K562 (cell line): Measurements from ENCODE around the gene ROMO1. TPM values are rescaled to one million over a fixed set of nuclear protein-coding genes. Genes with fewer than 3 reads are reported as not detected.
A peak's percentile ranks its signal among the peaks of the same experiment; 100 is the strongest.

Source experiments
- BHLHE40 ChIP-seq: IDR thresholded peaks from 2 replicates; pipeline ENCODE4 v1.6.1; 2011; ENCODE audit warnings: low read length, improper control_type of control experiment
- CHD1 ChIP-seq: fragments of 200-600 bp; sonication (generic); IDR thresholded peaks from one replicate; pipeline ENCODE4 v1.6.1; 2012; ENCODE audit warnings: mild to moderate bottlenecking, moderate library complexity, low read length, inconsistent platforms
- E2F6 ChIP-seq, 2 experiments: IDR thresholded peaks; 2 replicates each; pipeline ENCODE4 v1.6.1; 2011; ENCODE audit warnings: borderline replicate concordance in 1 of 2, control low read depth in 1 of 2, low read depth in 1 of 2, low read length in 1 of 2, mild to moderate bottlenecking in 1 of 2, mixed read lengths in 1 of 2, moderate library complexity in 1 of 2; ENCODE audit not compliant: insufficient read depth in 1 of 2, insufficient read length in 1 of 2, poor library complexity in 1 of 2, severe bottlenecking in 1 of 2; ENCODE audit errors: extremely low read depth in 1 of 2
- GTF2A2 ChIP-seq: IDR thresholded peaks from 2 replicates; pipeline ENCODE4 v1.6.1; 2016; ENCODE audit warnings: mild to moderate bottlenecking, missing genetic modification characterization, missing compliant biosample characterization
- KDM5B ChIP-seq: fragments of 200-600 bp; sonication (generic); IDR thresholded peaks from 2 replicates; pipeline ENCODE4 v1.6.1; 2012; ENCODE audit warnings: low read depth, mild to moderate bottlenecking, moderate library complexity, low read length, control low read depth, inconsistent platforms; ENCODE audit not compliant: insufficient replicate concordance
- MTA1 ChIP-seq: fragments of 450-650 bp; IDR thresholded peaks from 2 replicates; pipeline ENCODE4 v1.6.1; 2017; ENCODE audit warnings: borderline replicate concordance
- MYBL2 ChIP-seq, 2 experiments: fragments of 450-650 bp in 1 of 2; sonication (generic) in 1 of 2; formaldehyde crosslinking in 1 of 2; IDR thresholded peaks; 2 replicates each; pipeline versions ENCODE4 v1.6.1 to v1.8.1; 2017 to 2022; ENCODE audit warnings: borderline replicate concordance in 1 of 2, inconsistent platforms in 1 of 2, low read depth in 1 of 2, mild to moderate bottlenecking in 1 of 2, missing genetic modification reagents in 1 of 2, moderate library complexity in 1 of 2
- NFXL1 ChIP-seq: fragments of 450-650 bp; formaldehyde crosslinking; IDR thresholded peaks from 2 replicates; pipeline ENCODE4 v1.4.0; 2021; ENCODE audit warnings: mild to moderate bottlenecking
- NR4A1 ChIP-seq, 2 experiments: fragments of 250-450 bp in 1 of 2; fragments of 450-650 bp in 1 of 2; sonication (Bioruptor Pico) in 1 of 2; IDR thresholded peaks; 2 replicates each; pipeline versions ENCODE4 v1.4.0 to v1.6.1; 2016 to 2020; ENCODE audit warnings: mild to moderate bottlenecking in 2 of 2, missing compliant biosample characterization in 1 of 2, missing genetic modification characterization in 1 of 2, moderate library complexity in 1 of 2
- SAFB ChIP-seq: fragments of 200-400 bp; formaldehyde crosslinking; IDR thresholded peaks from 2 replicates; pipeline ENCODE4 v1.6.1; 2017; ENCODE audit warnings: low read depth, low read length, borderline replicate concordance
- SAFB2 ChIP-seq: fragments of 200-400 bp; formaldehyde crosslinking; IDR thresholded peaks from 2 replicates; pipeline ENCODE4 v1.6.1; 2018; ENCODE audit warnings: borderline replicate concordance, low read length, low read depth, moderate library complexity; ENCODE audit not compliant: severe bottlenecking
- SETDB1 ChIP-seq: IDR thresholded peaks from one replicate; pipeline ENCODE4 v1.6.1; 2012; ENCODE audit warnings: low read length, control low read depth, inconsistent platforms
- SMAD3 ChIP-seq: fragments of 450-650 bp; formaldehyde crosslinking; conservative IDR thresholded peaks from 2 replicates; pipeline ENCODE4 v1.4.0; 2020; ENCODE audit warnings: mild to moderate bottlenecking
- TBP ChIP-seq: optimal IDR thresholded peaks from 2 replicates; pipeline ENCODE3; 2011; ENCODE audit warnings: low read depth, low read length, improper control_type of control experiment
- TCF3 ChIP-seq: sonication (generic); formaldehyde crosslinking; IDR thresholded peaks from 2 replicates; pipeline ENCODE4 v1.4.0; 2020; ENCODE audit warnings: mild to moderate bottlenecking, missing genetic modification reagents
- THRA ChIP-seq: fragments of 450-650 bp; IDR thresholded peaks from 2 replicates; pipeline ENCODE4 v1.6.1; 2017; ENCODE audit warnings: mild to moderate bottlenecking, moderate library complexity
- ZBTB9 ChIP-seq: fragments of 450-650 bp; formaldehyde crosslinking; IDR thresholded peaks from 2 replicates; pipeline ENCODE4 v1.4.0; 2020; ENCODE audit warnings: mild to moderate bottlenecking, moderate library complexity
- ZFP30 ChIP-seq: fragments of 250-450 bp; sonication (Bioruptor Pico); IDR thresholded peaks from 2 replicates; pipeline ENCODE4 v1.8.0; 2022; ENCODE audit warnings: moderate library complexity, mild to moderate bottlenecking, inconsistent platforms, borderline replicate concordance
- ZNF133 ChIP-seq: fragments of 250-450 bp; sonication (Bioruptor Pico); IDR thresholded peaks from 2 replicates; pipeline ENCODE4 v1.4.0; 2020; ENCODE audit warnings: mild to moderate bottlenecking
- ZNF143 ChIP-seq: sonication (generic); formaldehyde crosslinking; IDR thresholded peaks from 2 replicates; pipeline ENCODE4 v1.9.0; 2022; ENCODE audit warnings: mild to moderate bottlenecking, missing genetic modification reagents
- ZNF232 ChIP-seq: sonication (generic); formaldehyde crosslinking; IDR thresholded peaks from 2 replicates; pipeline ENCODE4 v1.8.0; 2022; ENCODE audit warnings: mild to moderate bottlenecking, missing genetic modification reagents
- ZNF766 ChIP-seq: fragments of 200-800 bp; sonication (Bioruptor generic); conservative IDR thresholded peaks from 2 replicates; pipeline ENCODE4 v1.6.1; 2016; ENCODE audit warnings: missing genetic modification characterization, missing compliant biosample characterization
- ZNF77 ChIP-seq: fragments of 250-450 bp; sonication (Bioruptor Pico); IDR thresholded peaks from 2 replicates; pipeline ENCODE4 v1.5.0; 2020
- polyA plus RNA-seq, 8 experiments: library from polyadenylated mRNA; depleted of rRNA in 4 of 8; stranded (reverse) in 5 of 8; unstranded in 3 of 8; fragments of >200 nt; fragmentation: Nextera tagmentation in 2 of 8; fragmentation: Illumina TruSeq in 1 of 8; extraction: Ambion mirVana in 2 of 8; extraction: Trizol in 1 of 8; gene quantifications; 2 replicates each; pipeline versions ENCODE4 v1.2.1 to v1.2.3, GENCODE V29; 2011 to 2014; ENCODE audit warnings: inconsistent platforms in 1 of 8, missing spikeins in 1 of 8
- total RNA-seq, 7 experiments: library from RNA; depleted of rRNA in 6 of 7; stranded (reverse); fragments of >200 nt in 6 of 7; fragmentation: Illumina TruSeq in 2 of 7; extraction: Trizol in 2 of 7; gene quantifications; 2 replicates each; pipeline versions ENCODE4 v1.2.1 to v1.2.3, GENCODE V29; 2011 to 2021; ENCODE audit warnings: low replicate concordance in 1 of 7

Gene ROMO1
- total and polyA plus RNA-seq, 9 of the 15 experiments (the other 6 are each of a cell fraction or from before 2014, with no cell fraction given) = 31.8 to 741 (median 226) TPM

- peak in 1 of 2 experiments; percentile 69 for TF ChIP-seq E2F6 (IDR thresholded peaks at IDR 0.05; ENCODE audit: borderline replicate concordance in 1 of 2, extremely low read depth in 1 of 2, insufficient read depth in 1 of 2, insufficient read length in 1 of 2, low read depth in 1 of 2, low read length in 1 of 2, poor library complexity in 1 of 2, severe bottlenecking in 1 of 2)
- TF ChIP-seq ZNF232 (CRISPR knock-in tag) = no peak
- no peak for TF ChIP-seq SAFB
- TF ChIP-seq ZFP30 (CRISPR knock-in tag) = no peak
- no peak for TF ChIP-seq SETDB1
- TF ChIP-seq ZNF77 (CRISPR knock-in tag) = no peak
- no peak for TF ChIP-seq ZNF143 (CRISPR knock-in tag)
- no peak for TF ChIP-seq SMAD3 (CRISPR knock-in tag)
- TF ChIP-seq MYBL2 (IDR thresholded peaks at IDR 0.05; ENCODE audit: low read depth) = no peak
- no peak for TF ChIP-seq MYBL2 (CRISPR knock-in tag; IDR thresholded peaks at IDR 0.05; ENCODE audit: borderline replicate concordance)
- no peak for TF ChIP-seq ZBTB9
- TF ChIP-seq GTF2A2 (tag) = no peak
- TF ChIP-seq TBP = no peak
- TF ChIP-seq THRA = no peak
- TF ChIP-seq SAFB2 = no peak
- no peak for TF ChIP-seq NFXL1
- no peak for TF ChIP-seq ZNF766 (CRISPR knock-in tag)
- TF ChIP-seq MTA1 = peak; percentile 97
- peak; percentile 64 for TF ChIP-seq KDM5B
- TF ChIP-seq CHD1 = peak; percentile 84
- no peak for TF ChIP-seq TCF3 (CRISPR knock-in tag)
- TF ChIP-seq ZNF133 (CRISPR knock-in tag) = no peak
- TF ChIP-seq BHLHE40 = peak; percentile 54; the same call in 1 of the 2 replicates
- TF ChIP-seq NR4A1 (CRISPR knock-in tag; IDR thresholded peaks at IDR 0.05) = no peak
- no peak for TF ChIP-seq NR4A1 (tag; IDR thresholded peaks at IDR 0.05)
Measured at GRCh38 chr20:35699127-35699956, at the start of gene ROMO1, which contains the start of gene NFS1 (continued).
